Measurements from ENCODE around the gene PDGFA. TPM values are rescaled to one million over a fixed set of nuclear protein-coding genes. Genes with fewer than 3 reads are reported as not detected.

PDGFA gene
- total RNA-seq, 6 experiments from 2014 or later, result 7.1 to 8.7 (median 7.8) TPM

- peaks cover 26% of the 10 kb centered on the region for H3K4me1 Mint-ChIP-seq (ENCODE audit: low read depth)
- H3K4me3 Mint-ChIP-seq, result peak overlapping the region; percentile 64
- H3K27me3 Mint-ChIP-seq (ENCODE audit: insufficient read depth), result peaks cover 1% of the 10 kb centered on the region
- DNase-seq, result peak; percentile 14
- peaks cover 7% of the 10 kb centered on the region for H3K36me3 Mint-ChIP-seq (ENCODE audit: low read depth)
- TF ChIP-seq, protein P1, sequence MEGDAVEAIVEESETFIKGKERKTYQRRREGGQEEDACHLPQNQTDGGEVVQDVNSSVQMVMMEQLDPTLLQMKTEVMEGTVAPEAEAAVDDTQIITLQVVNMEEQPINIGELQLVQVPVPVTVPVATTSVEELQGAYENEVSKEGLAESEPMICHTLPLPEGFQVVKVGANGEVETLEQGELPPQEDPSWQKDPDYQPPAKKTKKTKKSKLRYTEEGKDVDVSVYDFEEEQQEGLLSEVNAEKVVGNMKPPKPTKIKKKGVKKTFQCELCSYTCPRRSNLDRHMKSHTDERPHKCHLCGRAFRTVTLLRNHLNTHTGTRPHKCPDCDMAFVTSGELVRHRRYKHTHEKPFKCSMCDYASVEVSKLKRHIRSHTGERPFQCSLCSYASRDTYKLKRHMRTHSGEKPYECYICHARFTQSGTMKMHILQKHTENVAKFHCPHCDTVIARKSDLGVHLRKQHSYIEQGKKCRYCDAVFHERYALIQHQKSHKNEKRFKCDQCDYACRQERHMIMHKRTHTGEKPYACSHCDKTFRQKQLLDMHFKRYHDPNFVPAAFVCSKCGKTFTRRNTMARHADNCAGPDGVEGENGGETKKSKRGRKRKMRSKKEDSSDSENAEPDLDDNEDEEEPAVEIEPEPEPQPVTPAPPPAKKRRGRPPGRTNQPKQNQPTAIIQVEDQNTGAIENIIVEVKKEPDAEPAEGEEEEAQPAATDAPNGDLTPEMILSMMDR (IDR thresholded peaks at IDR 0.05), result no peak
- H3K9me3 Mint-ChIP-seq, result no peaks in the 10 kb centered on the region
- peak overlapping the region; percentile 70 for H3K27ac Mint-ChIP-seq
These were observed 3.4 kb downstream of the PDGFA start for GRCh38 chr7:516216-516605.

GRCh38 chr7:515628-516027, 4.0 kb downstream of the PDGFA start:
- Mint-ChIP-seq H3K36me3 (ENCODE audit: low read depth) (peaks cover 7% of the 10 kb centered on the region), H3K4me3 (no peak overlapping the region), H3K27ac (peak overlapping the region; percentile 70; the same call in 1 of the 2 replicates), H3K9me3 (no peaks in the 10 kb centered on the region), H3K27me3 (ENCODE audit: insufficient read depth) (no peaks in the 10 kb centered on the region; the same call in 1 of the 2 replicates), H3K4me1 (ENCODE audit: low read depth) (peaks cover 26% of the 10 kb centered on the region)
- no peak for DNase-seq
- TF ChIP-seq, protein P1 (IDR thresholded peaks at IDR 0.05), result no peak

DNA sequence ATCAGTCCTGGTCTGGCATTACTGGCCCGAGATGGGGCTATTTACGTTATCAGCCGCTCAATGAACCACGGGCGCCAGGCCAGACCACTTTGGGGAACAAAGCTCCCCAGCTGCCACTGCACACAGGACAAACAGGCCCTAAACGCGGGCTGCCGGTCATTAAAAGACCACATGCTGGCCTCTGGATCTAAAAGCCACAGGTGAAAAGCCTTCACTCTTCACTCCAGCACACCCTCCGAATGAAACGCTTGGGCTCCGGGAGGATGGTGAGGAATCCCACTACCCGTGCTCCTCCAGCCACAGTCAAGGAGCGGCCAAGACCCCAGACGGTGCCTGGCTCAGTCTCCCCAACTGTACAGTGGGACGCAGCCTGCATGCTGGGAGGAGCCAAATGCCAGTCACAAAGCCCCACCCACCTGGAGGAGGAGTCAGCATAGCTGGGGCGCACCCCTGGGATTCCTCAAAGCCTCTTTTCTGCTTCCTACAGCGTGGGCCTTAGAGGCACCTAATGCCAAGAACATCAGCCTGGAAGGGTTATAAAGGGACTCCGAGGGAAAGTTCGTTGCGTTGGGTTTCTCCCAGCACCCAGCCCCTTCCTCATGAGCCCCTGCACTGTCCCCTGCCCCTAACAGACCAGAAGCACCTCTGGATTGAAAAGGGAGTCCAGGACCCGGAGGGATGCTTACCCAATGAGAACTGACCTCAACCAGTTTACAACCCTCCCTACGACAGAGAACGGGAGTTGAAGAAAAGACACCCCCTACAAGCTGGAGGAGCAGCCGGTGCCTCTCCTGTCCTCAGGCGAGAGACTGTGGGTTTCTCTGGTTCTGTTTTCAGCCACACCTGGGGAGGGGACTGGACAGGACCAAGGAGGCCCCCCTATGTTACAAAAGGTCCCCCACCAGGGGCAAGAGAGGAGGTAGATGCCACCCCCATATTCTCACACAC, 4.7 kb downstream of the PDGFA start:
- H3K4me1 Mint-ChIP-seq (ENCODE audit: low read depth), result peaks cover 26% of the 10 kb centered on the region
- peaks cover 7% of the 10 kb centered on the region for H3K36me3 Mint-ChIP-seq (ENCODE audit: low read depth)
- H3K27me3 Mint-ChIP-seq (ENCODE audit: insufficient read depth), result no peaks in the 10 kb centered on the region; the same call in 1 of the 2 replicates
- peak overlapping the region; percentile 51 for H3K27ac Mint-ChIP-seq
- TF ChIP-seq, protein P1 (IDR thresholded peaks at IDR 0.05), result no peak
- no peak for DNase-seq
- no peaks in the 10 kb centered on the region for H3K9me3 Mint-ChIP-seq
- H3K4me3 Mint-ChIP-seq, result no peak overlapping the region

- peaks cover 7% of the 10 kb centered on the region for H3K36me3 Mint-ChIP-seq (ENCODE audit: low read depth)
- H3K9me3 Mint-ChIP-seq, result no peaks in the 10 kb centered on the region
- DNase-seq, result no peak
- no peaks in the 10 kb centered on the region; the same call in 1 of the 2 replicates for H3K27me3 Mint-ChIP-seq (ENCODE audit: insufficient read depth)
- TF ChIP-seq, protein P1 (IDR thresholded peaks at IDR 0.05), result no peak
- H3K4me3 Mint-ChIP-seq, result peak overlapping the region; percentile 77; the same call in 1 of the 2 replicates
- peak overlapping the region; percentile 97 for H3K27ac Mint-ChIP-seq
- peaks cover 26% of the 10 kb centered on the region for H3K4me1 Mint-ChIP-seq (ENCODE audit: low read depth)
These were observed 5.4 kb downstream of the PDGFA start for GRCh38 chr7:514242-514641.

DNA sequence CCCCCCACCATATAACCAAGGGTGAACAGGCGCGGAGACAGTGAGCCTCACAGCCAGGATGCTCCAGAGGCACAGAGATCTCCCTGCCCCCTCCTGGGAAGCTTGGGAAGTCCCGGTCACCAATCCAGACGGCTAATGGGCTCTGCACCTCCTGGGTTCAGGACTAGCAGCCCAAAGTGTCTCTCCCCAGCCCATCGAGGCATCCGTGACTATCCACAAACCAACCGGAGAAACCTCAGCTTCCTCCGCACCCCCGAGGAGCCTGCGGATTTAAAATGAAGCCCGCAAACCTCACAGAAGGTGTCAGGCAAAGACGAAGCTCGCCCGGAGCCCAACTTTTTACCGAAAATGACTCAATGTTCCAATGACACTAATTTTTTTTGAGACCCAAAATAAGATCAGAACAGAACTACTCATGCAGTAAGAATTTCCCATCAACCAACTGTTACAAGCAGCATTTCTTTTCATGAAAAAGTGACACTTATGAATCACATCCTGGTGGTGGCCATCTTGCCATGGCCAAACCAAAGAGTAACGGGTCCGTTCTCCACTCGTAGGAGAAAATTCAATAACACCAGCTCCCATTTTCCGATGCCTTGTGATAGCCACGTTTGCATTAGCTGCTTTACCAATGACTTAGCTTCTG, 6.0 kb downstream of the PDGFA start:
- Mint-ChIP-seq H3K27ac (peak overlapping the region; percentile 97), H3K9me3 (no peaks in the 10 kb centered on the region), H3K27me3 (ENCODE audit: insufficient read depth) (no peaks in the 10 kb centered on the region; the same call in 1 of the 2 replicates), H3K36me3 (ENCODE audit: low read depth) (peaks cover 7% of the 10 kb centered on the region), H3K4me1 (ENCODE audit: low read depth) (peaks cover 26% of the 10 kb centered on the region), H3K4me3 (peak overlapping the region; percentile 77)
- TF ChIP-seq, protein P1 (IDR thresholded peaks at IDR 0.05), result 0 out of 2 replicates have a peak, but pooled peaks have one; percentile 9
- peak; percentile 68 for DNase-seq
